ENCODE measurements around the gene TMEM179.

DNA sequence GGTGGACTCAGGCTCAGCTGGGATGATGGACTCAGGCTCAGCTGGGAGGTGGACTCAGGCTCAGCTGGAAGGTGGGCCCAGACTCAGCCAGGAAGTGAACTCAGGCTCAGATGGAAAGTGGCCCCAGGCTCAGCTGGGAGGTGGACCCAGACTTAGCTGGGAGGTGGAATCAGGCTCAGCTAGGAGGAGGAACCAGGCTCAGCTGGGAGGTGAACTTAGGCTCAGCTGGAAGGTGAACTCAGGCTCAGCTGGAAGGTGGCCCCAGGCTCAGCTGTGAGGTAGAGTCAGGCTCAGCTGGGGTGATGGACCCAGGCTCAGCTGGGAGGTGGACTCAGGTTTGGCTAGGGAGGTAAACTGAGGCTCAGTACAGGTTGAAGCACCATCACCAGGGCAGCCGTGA lies 46.8 kb downstream of the TMEM179 start:
- TF ChIP-seq POLR2A (IDR thresholded peaks at IDR 0.05; ENCODE audit: low read depth, low read length) (no peak), EZH2 (IDR thresholded peaks at IDR 0.05; ENCODE audit: borderline replicate concordance, low read depth, low read length, severe bottlenecking) (no peak)

All from endothelial cell of umbilical vein (primary cell).